Amygdala (tissue), 56 donors: ENCODE results near the gene PVR.
"Not testable (repeated sequence)": the region's sequence is repeated elsewhere in the genome, so short reads cannot be mapped to it uniquely, and the experiment has no call there.

Source experiments
- DNase-seq, 56 donors: peaks; one replicate each; lab custom pipeline; 2025; lab: John Stamatoyannopoulos, UW

The PVR gene

DNA sequence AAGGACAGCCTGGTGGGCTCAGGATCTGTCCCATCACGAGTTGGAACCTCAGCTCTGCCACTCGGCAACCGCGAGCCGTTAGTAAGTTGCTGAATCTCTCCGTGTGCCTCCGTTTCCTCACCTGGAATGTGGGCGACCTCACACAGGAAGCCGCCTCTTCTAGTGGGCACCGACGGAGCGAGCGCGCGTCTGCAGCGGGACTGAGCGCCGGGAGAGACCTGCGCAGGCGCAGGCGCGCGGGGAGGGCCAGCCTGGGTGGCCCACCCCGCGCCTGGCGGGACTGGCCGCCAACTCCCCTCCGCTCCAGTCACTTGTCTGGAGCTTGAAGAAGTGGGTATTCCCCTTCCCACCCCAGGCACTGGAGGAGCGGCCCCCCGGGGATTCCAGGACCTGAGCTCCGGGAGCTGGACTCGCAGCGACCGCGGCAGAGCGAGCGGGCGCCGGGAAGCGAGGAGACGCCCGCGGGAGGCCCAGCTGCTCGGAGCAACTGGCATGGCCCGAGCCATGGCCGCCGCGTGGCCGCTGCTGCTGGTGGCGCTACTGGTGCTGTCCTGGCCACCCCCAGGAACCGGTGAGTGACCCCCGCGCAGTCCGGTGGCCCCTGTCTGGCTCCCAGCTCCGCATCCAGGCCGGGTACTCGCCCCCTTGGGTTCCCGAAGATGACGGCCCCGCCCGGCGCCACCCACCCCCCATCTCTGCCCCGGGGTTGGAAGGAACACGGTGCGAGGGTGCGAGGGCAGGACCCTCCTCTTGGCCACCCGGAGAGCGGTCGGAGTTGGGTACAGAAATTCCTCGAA lies at the start of gene PVR:
TSS of gene PVR (plus strand) at position 306 of the 797 bp plus-strand sequence. CDS start at position 493, 187 bp downstream.
- peak in 44 of 56 donors; percentile 10 to 73 (median 44) for DNase-seq

DNA sequence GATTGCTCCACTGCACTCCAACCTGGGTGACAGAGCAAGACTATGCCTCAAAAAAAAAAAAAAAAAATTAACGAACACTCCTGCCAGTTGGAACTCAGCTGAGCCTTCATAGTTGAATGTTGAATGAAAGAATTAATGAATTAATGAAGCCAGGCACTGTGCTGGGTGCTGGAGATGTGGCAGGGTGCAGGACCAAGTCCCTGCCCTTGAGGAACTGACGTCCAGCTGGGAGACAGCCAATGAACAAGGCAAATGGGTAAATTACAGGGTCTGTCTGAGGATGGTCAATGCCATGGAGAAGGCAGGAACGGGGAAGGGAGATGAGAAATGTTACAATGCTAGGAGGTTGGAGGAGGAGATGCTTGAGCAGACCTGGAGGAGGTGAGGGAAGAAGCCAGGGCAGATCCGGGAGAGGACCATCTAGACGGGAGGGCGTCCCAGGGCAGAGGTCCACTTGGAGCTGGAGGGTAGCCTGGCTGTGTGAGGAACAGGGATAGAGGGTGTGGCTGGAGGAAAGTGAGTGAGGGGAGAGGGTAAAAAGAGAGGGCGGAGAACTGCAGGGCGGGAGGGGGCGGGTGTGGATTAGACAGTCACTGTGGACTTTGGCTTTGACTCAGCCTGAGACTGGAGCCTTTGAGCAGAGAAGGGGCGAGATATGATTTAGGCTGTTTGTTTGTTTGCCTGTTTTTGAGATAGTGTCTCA lies 47.1 kb upstream of the PVR start:
- DNase-seq: no peak

DNA sequence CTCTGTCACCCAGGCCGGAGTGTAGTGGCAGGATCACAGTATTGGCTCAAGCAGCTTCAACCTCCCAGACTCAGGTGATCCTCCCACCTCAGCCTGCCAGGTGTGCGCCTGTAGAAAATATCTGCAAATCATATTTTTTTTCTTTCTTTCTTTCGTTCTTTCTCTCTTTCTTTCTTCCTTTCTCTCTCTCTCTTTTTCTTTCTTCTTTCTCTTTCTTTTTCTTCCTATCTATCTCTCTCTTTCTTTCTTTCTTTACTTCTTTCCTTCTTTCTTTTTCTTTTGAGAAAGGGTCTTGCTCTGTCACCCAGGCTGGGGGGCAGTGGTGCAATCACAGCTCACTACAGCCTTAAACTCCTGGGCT lies 46.6 kb upstream of the PVR start:
- DNase-seq: no peak

DNA sequence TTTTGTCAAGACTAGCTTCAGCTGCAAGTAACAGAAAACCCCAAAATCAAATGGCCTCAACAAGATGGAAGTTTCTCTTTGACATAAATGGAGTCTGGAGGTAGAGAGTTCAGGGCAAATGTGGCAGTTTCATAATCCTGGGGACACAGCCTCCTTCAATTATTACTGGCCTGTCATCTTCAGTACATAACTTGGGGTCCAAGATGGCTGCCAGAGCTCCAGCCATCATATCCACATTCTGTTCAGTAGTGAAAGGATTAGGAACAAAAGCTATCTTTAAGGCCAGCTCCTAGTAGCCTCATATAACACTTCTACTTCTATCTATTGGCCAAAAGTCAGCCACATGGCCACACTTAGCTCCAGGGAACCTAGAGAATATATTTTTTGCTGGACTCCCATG lies 45.4 kb upstream of the PVR start:
- DNase-seq: no peak

GRCh38 chr19:44598880-44599279 lies 44.8 kb upstream of the PVR start:
- DNase-seq: no peak

DNA sequence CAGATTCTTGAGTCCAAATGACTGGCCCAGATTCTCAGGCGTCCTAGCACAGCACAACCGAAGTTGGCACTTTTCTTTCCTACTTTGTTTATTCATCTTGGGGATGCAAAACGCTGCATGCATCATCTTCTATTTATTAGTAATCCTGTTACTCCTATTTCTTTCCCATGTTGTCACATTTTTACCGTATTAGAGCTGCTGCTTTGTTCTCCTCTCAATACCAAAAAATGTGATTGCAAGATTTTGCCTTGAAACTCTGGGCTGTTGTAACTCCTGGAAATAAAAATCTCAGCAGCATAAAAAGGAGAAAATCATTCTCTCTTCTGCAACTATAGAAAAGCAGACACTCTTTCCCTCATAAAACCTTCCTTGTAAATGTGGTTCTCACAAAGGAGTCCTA lies 43.2 kb upstream of the PVR start:
- DNase-seq: no peak

DNA sequence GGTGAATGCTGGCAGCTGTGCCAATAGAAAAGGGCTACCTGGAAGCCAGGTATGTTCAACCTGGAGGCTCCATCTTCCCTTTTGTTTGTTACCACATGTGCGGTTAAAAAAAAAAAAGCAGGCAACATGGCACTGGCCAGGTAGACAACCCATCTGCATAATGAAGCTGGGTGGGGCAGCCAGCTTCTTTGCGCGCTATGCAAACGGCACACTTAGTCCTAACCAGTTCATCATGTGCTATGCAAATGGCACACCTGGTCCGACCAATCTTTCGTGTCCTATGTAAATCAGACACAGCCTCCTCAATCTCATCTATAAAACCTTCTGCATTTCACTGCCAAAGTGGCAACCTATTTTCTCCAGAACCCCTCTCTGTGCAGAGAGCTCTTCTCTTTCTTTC lies 41.6 kb upstream of the PVR start:
- DNase-seq: no peak

DNA sequence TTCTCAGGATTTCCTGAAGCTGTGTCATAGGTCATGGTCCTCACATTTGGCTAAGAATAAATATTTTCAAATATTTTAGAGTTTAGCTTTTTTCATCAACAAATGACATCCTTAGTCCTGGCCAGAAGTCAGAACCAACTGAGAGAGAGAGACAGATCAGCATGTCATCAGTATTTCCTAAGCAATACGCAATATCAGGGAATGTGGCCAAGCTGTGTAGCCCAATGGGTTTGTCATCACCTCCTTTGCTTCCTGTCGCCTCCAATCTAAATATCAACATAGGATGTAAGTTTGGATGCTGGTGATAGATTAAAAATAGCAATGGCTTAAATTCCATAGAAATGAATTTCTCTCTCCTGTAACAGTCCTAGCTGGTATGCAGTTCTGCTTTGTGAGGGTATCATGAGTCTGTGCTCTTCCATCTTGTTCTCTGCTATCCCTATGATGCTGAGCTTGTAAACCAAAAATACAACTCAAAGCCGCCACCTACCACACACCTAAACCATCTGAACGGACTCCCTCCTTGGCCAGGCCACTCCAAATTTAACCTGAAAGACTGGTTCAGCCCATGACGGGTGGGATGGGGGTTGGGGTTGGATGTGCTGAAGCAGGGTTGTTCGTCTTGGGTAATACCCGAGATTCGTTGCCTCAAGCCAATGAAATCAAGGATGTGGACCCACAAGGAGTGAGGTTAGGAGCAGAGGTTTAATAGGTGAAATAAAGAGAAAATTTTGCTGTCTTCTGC lies 40.3 kb upstream of the PVR start:
- DNase-seq: no peak

- no peak for DNase-seq
Measured at GRCh38 chr19:44604241-44604640, 39.5 kb upstream of the PVR start.

DNA sequence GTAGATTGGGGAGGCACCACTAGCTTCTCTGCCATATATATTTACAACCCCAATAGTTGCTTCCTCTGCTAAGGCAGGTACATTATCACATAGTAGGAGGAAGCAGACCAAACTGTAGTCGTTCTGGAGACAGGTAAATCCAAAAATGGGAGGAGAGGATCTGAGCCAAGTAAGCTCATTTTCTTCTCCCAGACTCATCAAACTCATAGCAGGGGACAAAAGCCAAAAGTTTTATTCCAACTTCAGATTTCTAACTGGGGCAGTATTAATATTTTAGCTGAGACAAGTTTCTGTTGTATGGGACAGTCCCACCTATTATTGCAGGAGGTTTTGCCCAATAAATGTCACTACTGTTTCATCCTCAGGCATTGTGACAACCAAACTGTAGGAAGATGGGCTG lies 38.2 kb upstream of the PVR start:
- no peak for DNase-seq

GRCh38 chr19:44607049-44607448 lies 36.7 kb upstream of the PVR start:
- DNase-seq: no peak

GRCh38 chr19:44607917-44608316 lies 35.8 kb upstream of the PVR start:
- DNase-seq: no peak

DNA sequence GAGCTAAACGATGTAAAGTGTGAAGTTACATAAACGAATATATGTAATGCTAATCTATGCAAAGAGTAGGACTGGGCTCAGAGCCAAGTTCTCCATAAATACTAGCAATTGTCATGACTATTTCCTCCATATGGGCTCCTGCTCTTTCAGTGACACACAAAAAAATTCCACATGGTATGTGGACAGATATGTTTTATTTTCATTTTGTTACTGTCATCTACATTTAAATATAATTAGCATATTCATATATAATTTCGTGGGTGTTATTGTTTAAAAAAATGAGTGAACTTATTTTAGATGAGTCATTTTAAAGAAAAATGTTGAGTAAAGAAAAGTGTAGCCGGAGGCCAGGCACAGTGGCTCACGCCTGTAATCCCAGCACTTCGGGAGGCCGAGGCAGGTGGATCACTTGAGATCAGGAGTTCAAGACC lies 35.3 kb upstream of the PVR start:
- peak in 2 of 56 donors; percentile 5 to 7 for DNase-seq

DNA sequence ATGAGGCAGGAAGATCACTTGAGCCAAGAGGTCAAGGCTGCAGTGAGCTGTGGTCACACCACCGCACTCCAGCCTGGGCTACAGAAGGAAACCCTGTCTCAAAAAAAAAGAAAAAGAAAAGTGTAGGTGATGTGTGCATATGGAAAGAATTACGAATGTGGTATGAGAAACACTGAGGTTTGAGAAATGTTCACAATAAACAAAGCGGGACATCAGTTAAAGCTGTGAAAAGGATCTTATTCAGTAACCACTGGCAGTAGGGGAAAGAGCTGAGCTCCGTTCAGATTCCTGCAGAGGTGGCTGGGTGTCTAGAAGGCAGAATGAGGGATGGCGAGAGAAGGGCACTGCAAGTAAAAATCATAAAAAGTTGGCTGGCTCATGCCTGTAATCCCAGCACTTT lies 34.5 kb upstream of the PVR start:
- no peak for DNase-seq

DNA sequence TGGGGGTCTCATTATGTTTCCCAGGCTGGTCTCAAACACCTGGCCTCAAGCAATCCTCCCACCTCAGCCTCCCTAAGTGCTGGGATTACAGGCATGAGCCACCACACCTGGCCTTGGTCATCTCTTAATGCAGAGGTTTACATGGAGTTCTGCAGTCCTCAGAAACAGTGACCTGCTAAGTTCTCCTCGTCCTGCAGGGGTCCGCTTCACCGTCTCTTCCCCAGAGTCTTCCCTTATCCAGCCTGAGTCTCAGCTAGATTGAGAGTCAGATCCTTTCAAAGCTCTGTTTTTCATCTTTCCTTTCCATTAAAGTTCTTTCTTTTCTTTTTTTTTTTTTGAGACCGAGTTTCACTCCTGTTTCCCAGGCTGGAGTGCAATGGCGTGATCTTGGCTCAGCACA lies 33.2 kb upstream of the PVR start:
- DNase-seq: not testable (repeated sequence)

DNA sequence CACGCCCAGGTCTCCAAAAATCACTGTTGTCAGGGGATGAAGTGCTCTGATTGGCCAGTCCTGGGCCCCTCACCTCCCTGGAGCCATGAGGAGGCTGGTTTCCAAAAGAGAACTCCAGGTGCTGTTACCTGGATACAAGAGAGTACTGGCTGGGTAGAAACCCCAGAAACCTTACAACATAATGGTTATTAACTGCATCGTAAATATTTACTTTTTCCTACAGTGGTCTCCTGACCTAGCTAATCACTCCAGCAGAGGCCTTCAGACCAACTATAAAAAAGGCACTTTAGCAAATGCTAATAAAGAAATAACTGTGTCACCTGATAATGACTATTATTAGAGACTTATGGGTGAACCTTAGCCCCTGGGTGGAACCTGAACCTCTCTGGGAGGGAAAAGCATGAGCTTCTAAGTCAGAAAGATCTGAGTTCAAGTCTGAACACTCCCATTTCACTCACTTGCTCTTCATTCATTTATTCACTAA lies 31.9 kb upstream of the PVR start:
- no peak for DNase-seq

- no peak for DNase-seq
Measured at GRCh38 chr19:44613295-44614178, 30.2 kb upstream of the PVR start, which contains the start of gene IGSF23. Gene IGSF23 (plus strand): TSS chr19:44613563. CDS start chr19:44613646, 83 bp downstream.

DNA sequence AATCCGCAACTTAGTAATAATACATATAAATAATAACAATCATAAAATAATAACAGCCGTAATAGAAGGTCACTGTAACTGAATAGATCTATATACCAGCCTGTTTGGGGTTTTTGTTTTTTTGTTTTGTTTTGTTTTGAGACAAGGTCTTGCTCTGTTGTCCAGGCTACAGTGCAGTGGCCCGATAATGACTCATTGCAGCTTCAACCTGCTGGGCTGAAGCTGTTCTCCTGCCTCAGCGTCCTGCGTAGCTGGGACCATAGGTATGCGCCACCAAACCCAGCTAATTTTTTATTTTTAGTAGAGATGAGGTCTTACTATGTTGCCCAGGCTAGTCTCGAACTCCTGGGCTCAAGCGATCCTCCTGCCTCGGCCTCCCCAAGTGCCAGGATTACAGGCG lies 29.4 kb upstream of the PVR start:
- no peak for DNase-seq

DNA sequence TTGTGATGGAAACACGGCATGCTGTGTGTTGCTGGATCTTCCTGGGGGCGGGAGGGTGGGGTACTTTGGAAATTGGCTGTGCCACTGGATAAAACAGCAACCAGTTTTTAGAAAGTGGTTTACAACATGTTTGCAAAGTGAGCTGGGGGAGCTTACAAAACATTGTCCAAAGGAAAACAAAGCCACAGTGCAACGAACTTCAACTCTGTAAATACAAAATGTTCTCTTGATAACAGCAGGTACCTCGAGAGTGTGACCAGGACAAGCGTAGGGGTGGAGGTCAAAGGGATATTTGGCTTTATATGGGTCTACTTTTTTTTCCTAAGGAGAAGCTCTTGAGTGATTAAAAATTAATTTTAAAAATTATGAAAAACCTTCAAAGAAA lies 27.9 kb upstream of the PVR start:
- no peak for DNase-seq
